PC-9 (cell line): Measurements from ENCODE around the gene ADH4. TPM values are rescaled to one million over a fixed set of nuclear protein-coding genes. Genes with fewer than 3 reads are reported as not detected.

ENCODE experiments used
- BruUV-seq: library from RNA; stranded (reverse); fragments of 400-500 nt; replicated peaks from 2 replicates; lab custom pipeline; 2021; lab: Mats Ljungman, UMichigan
- CTCF ChIA-PET: fragments of 300-600 bp; sonication (Branson Sonifier 250); formaldehyde crosslinking; loops from one replicate; lab custom pipeline; 2022; ENCODE audit warnings: antibody characterized with exemption; lab: Charles Lee
- POLR2A ChIA-PET: fragments of 300-600 bp; sonication (Branson Sonifier 250); formaldehyde crosslinking; loops from one replicate; lab custom pipeline; 2022; ENCODE audit warnings: antibody characterized with exemption; ENCODE audit not compliant: unreplicated experiment; lab: Charles Lee
- DNase-seq, 2 experiments: peaks; one replicate each; pipeline versions ENCODE4 v3.0.0 to v3.0.0-alpha.2; 2015 to 2022; ENCODE audit warnings: mixed read lengths in 1 of 2
- H2AFZ ChIP-seq: fragments of 200-600 bp; sonication (generic); 2 replicates; pipeline ENCODE4 v1.8.1; 2017; ENCODE audit warnings: antibody characterized with exemption
- H3F3A ChIP-seq: fragments of 200-600 bp; sonication (generic); 2 replicates; pipeline ENCODE4 v1.8.1; 2017; ENCODE audit warnings: antibody characterized with exemption, mild to moderate bottlenecking, low read depth; ENCODE audit not compliant: insufficient read depth
- H3K27ac ChIP-seq: fragments of 200-600 bp; sonication (generic); 2 replicates; pipeline ENCODE4 v1.6.1; 2016; ENCODE audit warnings: mixed run types
- H3K27me3 ChIP-seq: fragments of 200-600 bp; sonication (generic); 2 replicates; pipeline ENCODE4 v1.6.1; 2016; ENCODE audit warnings: low read depth, mixed run types; ENCODE audit not compliant: insufficient read depth
- H3K36me3 ChIP-seq: fragments of 200-600 bp; sonication (generic); 2 replicates; pipeline ENCODE4 v1.6.1; 2016; ENCODE audit warnings: low read depth, mixed run types
- H3K4me1 ChIP-seq: fragments of 200-600 bp; sonication (generic); replicated peaks from 2 replicates; pipeline ENCODE4 v1.6.1; 2016; ENCODE audit warnings: mixed run types; ENCODE audit not compliant: insufficient read depth
- H3K4me2 ChIP-seq: fragments of 200-600 bp; sonication (generic); 2 replicates; pipeline ENCODE4 v1.6.1; 2017; ENCODE audit warnings: mixed run types
- H3K4me3 ChIP-seq: fragments of 200-600 bp; sonication (generic); 2 replicates; pipeline ENCODE4 v1.6.1; 2016; ENCODE audit warnings: mixed run types
- H3K79me2 ChIP-seq: fragments of 200-600 bp; sonication (generic); 2 replicates; pipeline ENCODE4 v1.6.1; 2017; ENCODE audit warnings: low read depth, mixed run types
- H3K9me2 ChIP-seq: fragments of 200-600 bp; sonication (generic); 2 replicates; pipeline ENCODE4 v1.8.1; 2017; ENCODE audit warnings: mild to moderate bottlenecking; ENCODE audit not compliant: insufficient read depth
- H3K9me3 ChIP-seq: fragments of 200-600 bp; sonication (generic); 2 replicates; pipeline ENCODE4 v1.8.1; 2016; ENCODE audit warnings: low read depth; ENCODE audit not compliant: insufficient read depth
- H4K20me1 ChIP-seq: fragments of 200-600 bp; sonication (generic); 2 replicates; pipeline ENCODE4 v1.8.1; 2017; ENCODE audit not compliant: insufficient read depth
- CTCF ChIP-seq: fragments of 200-600 bp; sonication (generic); conservative IDR thresholded peaks from 2 replicates; pipeline ENCODE4 v1.6.1; 2017; ENCODE audit warnings: mixed run types, antibody characterized with exemption, mild to moderate bottlenecking, moderate library complexity
- EZH2 ChIP-seq: fragments of 200-600 bp; sonication (generic); IDR thresholded peaks from 2 replicates; pipeline ENCODE4 v1.8.0; 2017; ENCODE audit warnings: antibody characterized with exemption, low read depth
- intact Hi-C: fragments of 100-400 bp; cut with micrococcal nuclease; formaldehyde crosslinking; loops from one replicate; pipeline ENCODE4 v1.10.0; 2022; ENCODE audit not compliant: unreplicated experiment
- total RNA-seq: library from RNA; stranded (reverse); gene quantifications from 2 replicates; pipeline ENCODE4 v1.2.3, GENCODE V29; 2021

ADH4 gene
- total RNA-seq, 1 experiment from 2014 or later, result not detected

GRCh38 chr4:99185581-99185980 lies 41.5 kb upstream of the ADH4 start:
- H3K4me2 ChIP-seq, result no peak overlapping the region
- no peaks in the 10 kb centered on the region for H4K20me1 ChIP-seq
- no peak for DNase-seq
- H3K9me3 ChIP-seq, result no peaks in the 10 kb centered on the region
- intact Hi-C loops, result no loop called here
- ChIA-PET POLR2A (no interaction called here), CTCF (no interaction called here)
- H3K36me3 ChIP-seq, result no peaks in the 10 kb centered on the region
- BruUV-seq, result no TSS peak
- H3K27ac ChIP-seq, result no peak overlapping the region
- no peak overlapping the region for H2AFZ ChIP-seq
- H3K27me3 ChIP-seq, result no peaks in the 10 kb centered on the region
- H3F3A ChIP-seq, result no peaks in the 10 kb centered on the region
- H3K79me2 ChIP-seq, result no peaks in the 10 kb centered on the region
- no peaks in the 10 kb centered on the region for H3K9me2 ChIP-seq
- H3K4me1 ChIP-seq, result no peaks in the 10 kb centered on the region; the same call in 1 of the 2 replicates
- TF ChIP-seq EZH2, result no peak
- TF ChIP-seq CTCF, result no peak
- no peak overlapping the region for H3K4me3 ChIP-seq

GRCh38 chr4:99180382-99181070 lies 36.4 kb upstream of the ADH4 start:
- intact Hi-C loops, result no loop called here
- Histone ChIP-seq H2AFZ (no peak overlapping the region), H3K27ac (no peak overlapping the region), H3F3A (no peaks in the 10 kb centered on the region), H3K9me2 (no peaks in the 10 kb centered on the region), H3K27me3 (no peaks in the 10 kb centered on the region), H4K20me1 (no peaks in the 10 kb centered on the region), H3K36me3 (no peaks in the 10 kb centered on the region), H3K4me2 (no peak overlapping the region), H3K79me2 (no peaks in the 10 kb centered on the region), H3K9me3 (no peaks in the 10 kb centered on the region; the same call in 1 of the 2 replicates), H3K4me1 (no peaks in the 10 kb centered on the region; the same call in 1 of the 2 replicates), H3K4me3 (no peak overlapping the region)
- no peak for DNase-seq
- TF ChIP-seq CTCF (no peak), EZH2 (no peak)
- ChIA-PET CTCF (no interaction called here), POLR2A (no interaction called here)
- BruUV-seq, result no TSS peak

GRCh38 chr4:99179626-99180025 lies 35.5 kb upstream of the ADH4 start:
- H2AFZ ChIP-seq, result 0 out of 2 replicates have a peak overlapping the region, but pooled peaks have one; percentile 27
- no peaks in the 10 kb centered on the region for H4K20me1 ChIP-seq
- no peaks in the 10 kb centered on the region for H3K27me3 ChIP-seq
- H3K27ac ChIP-seq, result no peak overlapping the region
- no peak for TF ChIP-seq EZH2
- TF ChIP-seq CTCF, result no peak
- H3K9me2 ChIP-seq, result no peaks in the 10 kb centered on the region
- DNase-seq, result peak; percentile 14 to 43
- intact Hi-C loops, result no loop called here
- H3K4me3 ChIP-seq, result no peak overlapping the region
- no peaks in the 10 kb centered on the region; the same call in 1 of the 2 replicates for H3K9me3 ChIP-seq
- H3K79me2 ChIP-seq, result no peaks in the 10 kb centered on the region
- H3K36me3 ChIP-seq, result no peaks in the 10 kb centered on the region
- no peaks in the 10 kb centered on the region; the same call in 1 of the 2 replicates for H3K4me1 ChIP-seq
- CTCF ChIA-PET, result no interaction called here
- no TSS peak for BruUV-seq
- no peak overlapping the region for H3K4me2 ChIP-seq
- POLR2A ChIA-PET, result no interaction called here
- no peaks in the 10 kb centered on the region for H3F3A ChIP-seq
